Nephron (organoid): ENCODE results near the gene RPS2.

ENCODE experiments used
- H3K27ac Mint-ChIP-seq, 3 experiments: 2 replicates each; pipeline ENCODE4 v1.8.0; 2020; ENCODE audit warnings: mixed read lengths in 3 of 3, mild to moderate bottlenecking in 2 of 3, moderate library complexity in 1 of 3
- H3K27me3 Mint-ChIP-seq: 2 replicates; pipeline ENCODE4 v1.8.0; 2021; ENCODE audit warnings: low read depth, mild to moderate bottlenecking, moderate library complexity, mixed read lengths
- H3K36me3 Mint-ChIP-seq: 2 replicates; pipeline ENCODE4 v1.8.0; 2020; ENCODE audit warnings: low read depth, mixed read lengths
- H3K4me1 Mint-ChIP-seq: 2 replicates; pipeline ENCODE4 v1.8.0; 2020; ENCODE audit warnings: mixed read lengths
- H3K4me3 Mint-ChIP-seq, 3 experiments: 2 replicates each; pipeline ENCODE4 v1.8.0; 2020; ENCODE audit warnings: mild to moderate bottlenecking in 3 of 3, mixed read lengths in 3 of 3, moderate library complexity in 2 of 3
- H3K9me3 Mint-ChIP-seq: 2 replicates; pipeline ENCODE4 v1.8.0; 2020; ENCODE audit warnings: mixed read lengths
- CTCF ChIP-seq, 3 experiments: fragments of 200-600 bp; sonication (generic); IDR thresholded peaks; one replicate each; pipeline ENCODE4 v1.5.0; 2021; ENCODE audit warnings: antibody characterized with exemption in 3 of 3; ENCODE audit not compliant: unreplicated experiment in 3 of 3

RPS2 gene

GRCh38 chr16:1936945-1937479 is 27.6 kb downstream of the RPS2 start:
- Mint-ChIP-seq H3K36me3 (peaks cover 13% of the 10 kb centered on the region), H3K27ac (no peak overlapping the region), H3K4me1 (peaks cover 6% of the 10 kb centered on the region), H3K4me3 (no peak overlapping the region), H3K9me3 (no peaks in the 10 kb centered on the region), H3K27me3 (no peaks in the 10 kb centered on the region)
- no peak for TF ChIP-seq CTCF (IDR thresholded peaks at IDR 0.05; ENCODE audit: unreplicated experiment in 3 of 3)

- Mint-ChIP-seq H3K36me3 (peaks cover 9% of the 10 kb centered on the region), H3K4me1 (no peaks in the 10 kb centered on the region), H3K9me3 (no peaks in the 10 kb centered on the region), H3K4me3 (no peak overlapping the region), H3K27me3 (no peaks in the 10 kb centered on the region), H3K27ac (peak overlapping the region in 1 of 3 experiments; percentile 40)
- no peak for TF ChIP-seq CTCF (IDR thresholded peaks at IDR 0.05; ENCODE audit: unreplicated experiment in 3 of 3)
These were observed 31.4 kb downstream of the RPS2 start for GRCh38 chr16:1933097-1933661.

DNA sequence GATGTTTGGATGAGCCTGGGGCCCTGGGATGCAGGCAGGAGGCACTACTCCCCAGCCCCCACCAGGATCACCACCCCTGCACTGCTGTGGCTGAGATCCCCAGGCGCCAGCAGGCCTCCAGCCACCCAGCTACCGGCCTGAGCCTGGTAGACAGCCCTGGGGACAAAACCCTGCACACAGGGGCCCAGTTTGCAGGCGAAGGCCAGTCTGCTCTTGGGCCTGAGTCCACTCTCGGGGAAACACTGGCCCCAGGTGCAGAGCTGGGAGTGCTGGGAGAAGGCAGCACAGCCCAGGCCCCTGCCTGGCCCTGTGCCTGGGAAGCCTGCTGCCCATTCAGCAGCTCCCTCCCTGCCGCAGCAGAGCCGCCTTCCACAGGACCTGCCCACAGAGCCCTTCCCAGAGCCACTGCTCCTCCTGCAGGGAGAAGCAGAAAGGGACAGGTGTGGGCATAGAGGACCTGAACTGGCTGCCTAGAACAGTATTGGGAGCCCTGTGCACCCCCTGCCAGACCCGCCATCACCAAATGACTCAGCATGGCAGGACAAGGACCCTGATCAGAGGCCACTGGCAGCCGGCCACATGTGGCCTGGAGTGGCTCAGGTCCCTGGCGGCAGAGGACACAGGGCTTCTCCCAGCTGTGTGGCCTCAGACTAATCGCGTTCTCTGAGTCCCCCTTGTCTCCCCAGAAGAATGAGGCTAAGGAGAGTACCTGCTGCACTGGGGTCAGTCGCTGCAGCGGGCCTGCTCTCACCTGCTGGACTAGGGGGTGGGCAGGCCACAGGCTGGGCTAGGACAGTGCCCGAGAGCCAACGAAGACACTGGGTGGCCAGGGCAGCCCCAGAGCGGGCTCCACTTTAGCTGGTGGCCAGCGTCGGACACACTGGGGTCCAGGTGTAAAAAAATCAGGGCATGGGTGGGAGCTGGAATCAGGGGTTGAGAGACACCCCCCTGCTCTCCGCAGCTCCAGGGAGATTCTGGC is 32.3 kb downstream of the RPS2 start:
- H3K9me3 Mint-ChIP-seq = no peaks in the 10 kb centered on the region
- peak in 2 of 3 experiments; percentile 0 to 34 for TF ChIP-seq CTCF (IDR thresholded peaks at IDR 0.05; ENCODE audit: unreplicated experiment in 3 of 3)
- no peaks in the 10 kb centered on the region for H3K4me1 Mint-ChIP-seq
- peaks cover 6% of the 10 kb centered on the region for H3K36me3 Mint-ChIP-seq
- no peak overlapping the region for H3K4me3 Mint-ChIP-seq
- no peak overlapping the region for H3K27ac Mint-ChIP-seq
- no peaks in the 10 kb centered on the region for H3K27me3 Mint-ChIP-seq

DNA sequence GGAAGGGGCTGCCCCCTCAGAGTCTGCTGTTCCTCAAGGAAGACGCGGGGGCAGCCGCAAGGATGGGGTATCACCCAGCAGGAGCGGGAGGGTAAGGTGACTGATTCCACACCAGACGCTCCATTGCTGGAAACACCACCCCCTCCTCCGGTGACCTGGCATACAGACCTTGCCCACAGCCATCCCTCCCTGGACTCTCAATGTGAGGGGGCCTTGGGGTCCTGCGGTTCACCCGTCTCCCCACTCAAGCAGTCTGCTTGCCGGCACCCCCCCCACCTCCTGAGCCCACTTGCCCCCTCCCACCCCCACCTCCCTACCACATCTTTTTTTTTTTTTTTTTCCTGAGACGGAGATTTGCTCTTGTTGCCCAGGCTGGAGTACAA is 34.3 kb downstream of the RPS2 start:
- peaks cover 3% of the 10 kb centered on the region for H3K27me3 Mint-ChIP-seq
- H3K4me1 Mint-ChIP-seq = no peaks in the 10 kb centered on the region
- H3K4me3 Mint-ChIP-seq = peak overlapping the region; percentile 50 to 63 (median 51)
- H3K27ac Mint-ChIP-seq = peak overlapping the region in 1 of 3 experiments; percentile 46
- H3K9me3 Mint-ChIP-seq = no peaks in the 10 kb centered on the region
- no peak for TF ChIP-seq CTCF (IDR thresholded peaks at IDR 0.05; ENCODE audit: unreplicated experiment in 3 of 3)
- H3K36me3 Mint-ChIP-seq = no peaks in the 10 kb centered on the region

GRCh38 chr16:1929578-1930337 is 34.9 kb downstream of the RPS2 start:
- H3K27ac Mint-ChIP-seq = no peak overlapping the region
- H3K4me3 Mint-ChIP-seq = peak overlapping the region in 1 of 3 experiments; percentile 67
- peaks cover 6% of the 10 kb centered on the region for H3K27me3 Mint-ChIP-seq
- no peaks in the 10 kb centered on the region for H3K4me1 Mint-ChIP-seq
- H3K9me3 Mint-ChIP-seq = no peaks in the 10 kb centered on the region
- H3K36me3 Mint-ChIP-seq = no peaks in the 10 kb centered on the region
- TF ChIP-seq CTCF (IDR thresholded peaks at IDR 0.05; ENCODE audit: unreplicated experiment in 3 of 3) = peak; percentile 98 to 100 (median 99)
